Nasal cavity respiratory epithelium epithelial cell of viscerocranial mucosa (primary cell): ENCODE measurements around the gene AURKA. TPM values are rescaled to one million over a fixed set of nuclear protein-coding genes. Genes with fewer than 3 reads are reported as not detected.

Experiments
- total RNA-seq: library from RNA; depleted of rRNA; stranded (reverse); fragments of >200 nt; gene quantifications from 2 replicates; pipeline ENCODE4 v1.2.3, GENCODE V29; 2014

Gene AURKA
- 3.8 and 4.1 TPM in 2 replicates for total RNA-seq

GRCh38 chr20:56392132-56392880 is at the start of gene AURKA, which contains the start of gene CSTF1:
TSS of gene AURKA (minus strand) at chr20:56392215. CDS start at chr20:56388197, 4,018 bp downstream.
TSS of gene CSTF1 (plus strand) at chr20:56392645. CDS start at chr20:56395553, 2,908 bp downstream.

GRCh38 chr20:56411759-56412472 is 19.9 kb upstream of the AURKA start, which contains the start of gene CASS4:
TSS of gene CASS4 (plus strand) at chr20:56412260. CDS start at chr20:56412459, 199 bp downstream.

GRCh38 chr20:56358600-56359211 is 33.3 kb downstream of the AURKA start, which contains the start of gene FAM210B:
TSS of gene FAM210B (plus strand) at chr20:56358974. CDS start at chr20:56359006, 32 bp downstream.

Other genes starting within 250 kb of the AURKA start
- not detected in 2 replicates for gene MC3R, start 143.5 kb downstream of the AURKA start, total RNA-seq
- gene FAM210B, start 33.2 kb downstream of the AURKA start, total RNA-seq: 14.0 and 45.0 TPM in 2 replicates
- 24.3 and 40.5 TPM in 2 replicates for gene CSTF1, start 430 bp upstream of the AURKA start, total RNA-seq
- gene CASS4, start 20.0 kb upstream of the AURKA start, total RNA-seq: under 0.01 and 0.64 TPM in 2 replicates
- 63.2 and 79.3 TPM in 2 replicates for gene RTF2, start 76.4 kb upstream of the AURKA start, total RNA-seq
- not detected in 2 replicates for gene FAM209A, start 132.5 kb upstream of the AURKA start, total RNA-seq
- gene FAM209B, start 141.0 kb upstream of the AURKA start, total RNA-seq: under 0.01 TPM in 1 of 2 replicates, not detected in the other
- gene TFAP2C, start 237.1 kb upstream of the AURKA start, total RNA-seq: 8.2 and 10.3 TPM in 2 replicates